ENCODE measurements around the gene CTIF. TPM values are rescaled to one million over a fixed set of nuclear protein-coding genes. Genes with fewer than 3 reads are reported as not detected.

The CTIF gene
- total and polyA plus RNA-seq, 2 experiments from 2014 or later, result 8.6 to 14.4 TPM

DNA sequence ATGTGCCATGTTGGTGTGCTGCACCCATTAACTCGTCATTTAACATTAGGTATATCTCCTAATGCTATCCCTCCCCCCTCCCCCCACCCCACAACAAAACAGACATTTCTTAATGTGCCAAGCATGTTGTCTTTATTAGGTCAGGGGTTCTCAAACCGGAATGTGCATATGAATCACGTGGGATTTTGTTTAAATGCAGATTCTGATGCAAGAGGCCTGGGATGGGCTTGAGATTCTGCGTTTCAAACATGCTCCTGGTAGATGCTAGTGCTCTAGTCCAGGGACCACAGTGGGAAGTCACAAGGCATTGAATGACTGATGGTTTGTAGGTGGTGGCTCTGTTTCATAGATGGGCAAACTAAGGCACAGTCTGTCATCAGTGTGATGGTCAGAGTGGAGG is 227.2 kb downstream of the CTIF start:
- H3K36me3 ChIP-seq (ENCODE audit: insufficient read depth), result no peaks in the 10 kb centered on the region
- no peak overlapping the region for H3K27ac Mint-ChIP-seq
- no peak overlapping the region for H3K4me2 ChIP-seq
- H3K4me3 Mint-ChIP-seq, result no peak overlapping the region
- peaks cover 9% of the 10 kb centered on the region for H3K36me3 Mint-ChIP-seq (ENCODE audit: low read depth)
- no peaks in the 10 kb centered on the region for H3F3A ChIP-seq (replicated peaks; ENCODE audit: low read depth)
- no peak for DNase-seq (ENCODE audit: low spot score)
- peaks cover 4% of the 10 kb centered on the region for H3K27me3 Mint-ChIP-seq (ENCODE audit: insufficient read depth, low read depth, poor library complexity)
- no peaks in the 10 kb centered on the region for H3K9me3 Mint-ChIP-seq
- no peak overlapping the region for H3K27ac ChIP-seq (ENCODE audit: low read depth)
- H3K27me3 ChIP-seq (ENCODE audit: insufficient read depth), result no peaks in the 10 kb centered on the region
- H2AFZ ChIP-seq, result no peak overlapping the region
- no peaks in the 10 kb centered on the region for H3K79me2 ChIP-seq (replicated peaks; ENCODE audit: insufficient read depth)
- H4K20me1 ChIP-seq (replicated peaks; ENCODE audit: insufficient read depth), result no peaks in the 10 kb centered on the region
- no peak for ATAC-seq
- no peak for TF ChIP-seq ZNF114 (CRISPR knock-in tag; IDR thresholded peaks at IDR 0.05)
- no peak for TF ChIP-seq CREB1 (CRISPR knock-in tag; IDR thresholded peaks at IDR 0.05; ENCODE audit: low read depth)
- no peak for TF ChIP-seq JUNB (IDR thresholded peaks at IDR 0.05; ENCODE audit: unreplicated experiment)
- TF ChIP-seq EZH2 (IDR thresholded peaks at IDR 0.05; ENCODE audit: low read depth, unreplicated experiment), result no peak
- no peak for TF ChIP-seq EZH2phosphoT487 (IDR thresholded peaks at IDR 0.05; ENCODE audit: unreplicated experiment)
- TF ChIP-seq STAT1 (IDR thresholded peaks at IDR 0.05; ENCODE audit: unreplicated experiment), result no peak
- TF ChIP-seq ZNF462 (CRISPR knock-in tag; IDR thresholded peaks at IDR 0.05), result no peak
- no peak for TF ChIP-seq CTCF (conservative IDR thresholded peaks at IDR 0.05; ENCODE audit: low read depth in 2 of 2)
- no peak for TF ChIP-seq NANOG (IDR thresholded peaks at IDR 0.05; ENCODE audit: borderline replicate concordance)
- no peak for TF ChIP-seq POLR2AphosphoS5 (IDR thresholded peaks at IDR 0.05; ENCODE audit: low read depth)
- no peak for TF ChIP-seq REST (IDR thresholded peaks at IDR 0.05; ENCODE audit: unreplicated experiment)
- TF ChIP-seq, protein P1, sequence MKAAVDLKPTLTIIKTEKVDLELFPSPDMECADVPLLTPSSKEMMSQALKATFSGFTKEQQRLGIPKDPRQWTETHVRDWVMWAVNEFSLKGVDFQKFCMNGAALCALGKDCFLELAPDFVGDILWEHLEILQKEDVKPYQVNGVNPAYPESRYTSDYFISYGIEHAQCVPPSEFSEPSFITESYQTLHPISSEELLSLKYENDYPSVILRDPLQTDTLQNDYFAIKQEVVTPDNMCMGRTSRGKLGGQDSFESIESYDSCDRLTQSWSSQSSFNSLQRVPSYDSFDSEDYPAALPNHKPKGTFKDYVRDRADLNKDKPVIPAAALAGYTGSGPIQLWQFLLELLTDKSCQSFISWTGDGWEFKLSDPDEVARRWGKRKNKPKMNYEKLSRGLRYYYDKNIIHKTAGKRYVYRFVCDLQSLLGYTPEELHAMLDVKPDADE (IDR thresholded peaks at IDR 0.05), result no peak
- TF ChIP-seq ZNF331 (CRISPR knock-in tag; IDR thresholded peaks at IDR 0.05; ENCODE audit: low read depth), result no peak
- H3K9me2 ChIP-seq (ENCODE audit: insufficient read depth), result no peaks in the 10 kb centered on the region
- H3K4me1 ChIP-seq (ENCODE audit: insufficient read depth), result no peaks in the 10 kb centered on the region; the same call in 1 of the 2 replicates
- H3K4me3 ChIP-seq, result no peak overlapping the region
- H3K4me1 Mint-ChIP-seq, result peaks cover 15% of the 10 kb centered on the region
